A673 (cell line): Measurements from ENCODE around the gene AQP7.

Source experiments
- CTCF ChIP-seq: fragments of 300-800, 200-600 bp; sonication (generic); conservative IDR thresholded peaks from 2 replicates; pipeline ENCODE4 v1.5.1; 2017; ENCODE audit warnings: low read depth, mild to moderate bottlenecking, antibody characterized with exemption, low read length, moderate library complexity, mixed read lengths
- EZH2 ChIP-seq: fragments of 200-600 bp; sonication (generic); IDR thresholded peaks from 2 replicates; pipeline ENCODE4 v1.6.1; 2017; ENCODE audit warnings: borderline replicate concordance, low read depth, mild to moderate bottlenecking, mixed read lengths, antibody characterized with exemption, low read length; ENCODE audit not compliant: poor library complexity, severe bottlenecking

GRCh38 chr9:33446946-33447798 lies 44.8 kb upstream of the AQP7 start, which contains the start of gene AQP3:
- TF ChIP-seq CTCF (peak; percentile 49), EZH2 (no peak)
